ENCODE measurements around the gene FAM227B.

DNA sequence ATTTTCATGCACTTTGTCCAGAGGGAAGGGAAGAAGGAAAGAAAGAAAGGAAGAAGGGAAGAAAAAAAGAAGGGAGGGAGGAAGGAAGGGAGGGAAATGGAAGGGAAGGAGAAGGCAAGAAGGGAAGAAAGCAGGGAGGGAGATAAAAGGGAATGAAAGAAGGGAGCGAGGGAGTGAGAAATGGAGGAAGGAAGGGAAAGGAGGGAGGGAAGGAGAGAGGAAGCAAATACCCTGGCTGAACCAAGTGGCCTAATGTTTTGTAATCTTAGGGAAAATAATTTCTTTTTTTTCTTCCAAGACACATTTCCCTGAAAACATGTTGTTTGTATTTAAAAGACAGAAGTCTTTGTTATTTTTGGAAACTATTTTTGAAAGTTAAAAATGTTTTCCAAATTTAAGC is 36.1 kb upstream of the FAM227B start:
- TF ChIP-seq TAF1 (IDR thresholded peaks at IDR 0.05; ENCODE audit: borderline replicate concordance, low read depth, low read length), result no peak
- no peak for TF ChIP-seq POLR2A (IDR thresholded peaks at IDR 0.05; ENCODE audit: low read depth, low read length)
- TF ChIP-seq POLR2AphosphoS5 (IDR thresholded peaks at IDR 0.05; ENCODE audit: low read depth, low read length), result no peak
